Body of pancreas (tissue), 4 donors: Measurements from ENCODE around the gene BROX. TPM values are rescaled to one million over a fixed set of nuclear protein-coding genes. Genes with fewer than 3 reads are reported as not detected.
A peak's percentile ranks its signal among the peaks of the same experiment; 100 is the strongest.

Experiments
- ATAC-seq: fragments of 150-250 bp; one replicate; pipeline ENCODE4 v1.9.1; 2016
- DNase-seq, 4 donors: peaks; one replicate each; pipeline ENCODE4 v3.0.0-alpha.2; 2019
- H3K27ac ChIP-seq, 4 donors: fragments of 200-600 bp; sonication (generic); 1 replicate in 3 of 4; 2 replicates in 1 of 4; pipeline versions ENCODE4 v1.5.1 to v1.6.1; 2016 to 2019; ENCODE audit warnings: mild to moderate bottlenecking in 1 of 4, mixed read lengths in 1 of 4, moderate library complexity in 1 of 4
- H3K27me3 ChIP-seq, 2 donors: fragments of 200-600 bp; sonication (generic); one replicate each; pipeline ENCODE4 v1.6.0; 2016; ENCODE audit warnings: mild to moderate bottlenecking in 1 of 2
- H3K36me3 ChIP-seq, 2 donors: fragments of 200-600 bp; sonication (generic); replicated peaks in 1 of 2; 2 replicates each; pipeline ENCODE4 v1.5.1; 2016; ENCODE audit warnings: low read depth in 2 of 2; ENCODE audit not compliant: insufficient read depth in 1 of 2
- H3K4me1 ChIP-seq: fragments of 200-600 bp; sonication (generic); one replicate; pipeline ENCODE4 v1.6.0; 2016
- H3K4me3 ChIP-seq, 2 donors: fragments of 200-600 bp; sonication (generic); 1 replicate in 1 of 2; 2 replicates in 1 of 2; pipeline ENCODE4 v1.5.1; 2016 to 2019
- H3K9me3 ChIP-seq, 3 donors: fragments of 200-600 bp; sonication (generic); 1 replicate in 2 of 3; 2 replicates in 1 of 3; pipeline ENCODE4 v1.5.1; 2016
- CTCF ChIP-seq, 7 experiments: fragments of 450-650 bp in 4 of 7; fragments of 200-600 bp in 3 of 7; sonication (generic) in 3 of 7; IDR thresholded peaks; one replicate each; pipeline ENCODE4 v1.5.1; 2016 to 2019; ENCODE audit warnings: antibody characterized with exemption in 7 of 7
- POLR2A ChIP-seq, 3 donors: fragments of 450-650 bp; IDR thresholded peaks; one replicate each; pipeline ENCODE4 v1.6.1; 2016; ENCODE audit warnings: antibody characterized with exemption in 3 of 3, mild to moderate bottlenecking in 2 of 3
- WGBS, 2 donors: methylation state at CpG; one replicate each; pipeline ENCODE4 v1.1.5; 2017; 5-methylcytosine and 5-hydroxymethylcytosine counted together
- intact Hi-C: fragments of 100-400 bp; cut with DNase I; formaldehyde crosslinking; loops from one replicate; pipeline ENCODE4 v1.15.1; 2023
- total RNA-seq, 2 donors: library from RNA; depleted of rRNA; stranded (reverse); fragments of >200 nt; gene quantifications; one replicate each; pipeline ENCODE4 v1.1.0, GENCODE V29; 2016

Gene BROX
- total RNA-seq, 2 donors from 2014 or later = 12.5 to 18.2 TPM

- DNase-seq (no peak), ATAC-seq (no peak)
- Histone ChIP-seq H3K27me3 (no peaks in the 10 kb centered on the region), H3K9me3 (no peaks in the 10 kb centered on the region), H3K36me3 (no peaks in the 10 kb centered on the region), H3K4me3 (no peak overlapping the region), H3K27ac (no peak overlapping the region), H3K4me1 (peaks cover 26% of the 10 kb centered on the region)
- 77 to 85% methylated on average over 5 of the region's 5 CpGs for WGBS, 2 donors
- TF ChIP-seq CTCF (IDR thresholded peaks at IDR 0.05) = no peak
- no peak for TF ChIP-seq POLR2A (IDR thresholded peaks at IDR 0.05)
- intact Hi-C loops = no loop called here
These were observed 2.6 kb upstream of the BROX start for GRCh38 chr1:222709700-222710153.

- DNase-seq (peak; percentile 54 to 65 (median 61)), ATAC-seq (peak; percentile 29)
- Histone ChIP-seq H3K36me3 (no peaks in the 10 kb centered on the region), H3K27me3 (no peaks in the 10 kb centered on the region), H3K27ac (peak overlapping the region; percentile 94 to 99 (median 96)), H3K9me3 (no peaks in the 10 kb centered on the region), H3K4me1 (peaks cover 26% of the 10 kb centered on the region), H3K4me3 (peak overlapping the region; percentile 61 to 79)
- WGBS, 2 donors = 0 to 1% methylated on average over 30 to 42 of the region's 42 CpGs
- intact Hi-C loops = no loop called here
- no peak for TF ChIP-seq CTCF (IDR thresholded peaks at IDR 0.05)
- TF ChIP-seq POLR2A (IDR thresholded peaks at IDR 0.05) = no peak
These were observed 778 bp upstream of the BROX start for GRCh38 chr1:222711319-222712252.

GRCh38 chr1:222713091-222713961 is 962 bp downstream of the BROX start:
- peak overlapping the region; percentile 24 to 61 for H3K4me3 ChIP-seq
- ATAC-seq (peak; percentile 84), DNase-seq (peak; percentile 90 to 95 (median 92))
- no peaks in the 10 kb centered on the region for H3K27me3 ChIP-seq
- no peaks in the 10 kb centered on the region for H3K9me3 ChIP-seq
- TF ChIP-seq POLR2A (IDR thresholded peaks at IDR 0.05) (peak in 2 of 3 donors; percentile 67 to 68), CTCF (IDR thresholded peaks at IDR 0.05) (no peak)
- peak overlapping the region; percentile 94 to 99 (median 96) for H3K27ac ChIP-seq
- H3K36me3 ChIP-seq = peaks cover 0 to 2% of the 10 kb centered on the region in 2 donors
- WGBS, 2 donors = 0 to 1% methylated on average over 21 to 39 of the region's 39 CpGs
- H3K4me1 ChIP-seq = peaks cover 26% of the 10 kb centered on the region
- intact Hi-C loops = no loop called here

DNA sequence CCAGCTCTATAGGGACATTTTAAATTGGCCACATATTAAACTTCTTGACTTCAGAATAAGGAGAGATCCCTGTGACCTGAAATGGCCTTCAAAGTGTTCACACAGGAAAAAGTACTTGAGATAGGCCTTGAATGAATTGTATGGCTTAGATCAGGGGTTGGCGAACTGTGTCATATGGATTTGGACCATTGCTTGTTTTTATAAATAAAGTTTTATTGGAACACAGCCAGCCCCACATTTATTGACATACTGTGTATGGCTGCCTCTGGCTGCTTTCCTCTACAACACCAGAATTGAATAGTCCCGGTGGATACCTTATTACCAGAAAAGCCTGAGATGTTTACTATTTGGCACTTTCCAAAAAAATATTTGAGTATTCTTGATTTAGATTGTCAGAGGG is 4.0 kb downstream of the BROX start:
- ATAC-seq (no peak), DNase-seq (no peak)
- Histone ChIP-seq H3K4me1 (peaks cover 7% of the 10 kb centered on the region), H3K4me3 (no peak overlapping the region), H3K9me3 (no peaks in the 10 kb centered on the region), H3K27ac (no peak overlapping the region), H3K36me3 (peaks cover 0 to 12% of the 10 kb centered on the region in 2 donors), H3K27me3 (no peaks in the 10 kb centered on the region)
- intact Hi-C loops = no loop called here
- TF ChIP-seq POLR2A (IDR thresholded peaks at IDR 0.05) = no peak
- no peak for TF ChIP-seq CTCF (IDR thresholded peaks at IDR 0.05)
- WGBS, 2 donors = 89 to 96% methylated on average over 2 of the region's 2 CpGs
